ENCODE measurements around the gene ZNF549. TPM values are rescaled to one million over a fixed set of nuclear protein-coding genes. Genes with fewer than 3 reads are reported as not detected.
"Not testable (repeated sequence)": the region's sequence is repeated elsewhere in the genome, so short reads cannot be mapped to it uniquely, and the experiment has no call there.

ZNF549 gene
- total RNA-seq (1 to 10 TPM; 2.5 to 5.2 (median 3.7) TPM), polyA plus RNA-seq (1 to 10 TPM; 2.6 to 3.3 TPM)
- long read RNA-seq, donor 1, full-length matches to known transcripts = 4 of 6 reads
- long read RNA-seq, donor 1, partial matches to known transcripts = 0 of 6 reads
- long read RNA-seq, donor 1, other reads (novel, unspliced or antisense) = 2 of 6 reads
- long read RNA-seq, donor 2, full-length matches to known transcripts = 11 of 17 reads
- long read RNA-seq, donor 2, partial matches to known transcripts = 0 of 17 reads
- long read RNA-seq, donor 2, other reads (novel, unspliced or antisense) = 6 of 17 reads
- long read RNA-seq, donor 3, full-length matches to known transcripts = 2 of 4 reads
- long read RNA-seq, donor 3, partial matches to known transcripts = 0 of 4 reads
- long read RNA-seq, donor 3, other reads (novel, unspliced or antisense) = 2 of 4 reads

DNA sequence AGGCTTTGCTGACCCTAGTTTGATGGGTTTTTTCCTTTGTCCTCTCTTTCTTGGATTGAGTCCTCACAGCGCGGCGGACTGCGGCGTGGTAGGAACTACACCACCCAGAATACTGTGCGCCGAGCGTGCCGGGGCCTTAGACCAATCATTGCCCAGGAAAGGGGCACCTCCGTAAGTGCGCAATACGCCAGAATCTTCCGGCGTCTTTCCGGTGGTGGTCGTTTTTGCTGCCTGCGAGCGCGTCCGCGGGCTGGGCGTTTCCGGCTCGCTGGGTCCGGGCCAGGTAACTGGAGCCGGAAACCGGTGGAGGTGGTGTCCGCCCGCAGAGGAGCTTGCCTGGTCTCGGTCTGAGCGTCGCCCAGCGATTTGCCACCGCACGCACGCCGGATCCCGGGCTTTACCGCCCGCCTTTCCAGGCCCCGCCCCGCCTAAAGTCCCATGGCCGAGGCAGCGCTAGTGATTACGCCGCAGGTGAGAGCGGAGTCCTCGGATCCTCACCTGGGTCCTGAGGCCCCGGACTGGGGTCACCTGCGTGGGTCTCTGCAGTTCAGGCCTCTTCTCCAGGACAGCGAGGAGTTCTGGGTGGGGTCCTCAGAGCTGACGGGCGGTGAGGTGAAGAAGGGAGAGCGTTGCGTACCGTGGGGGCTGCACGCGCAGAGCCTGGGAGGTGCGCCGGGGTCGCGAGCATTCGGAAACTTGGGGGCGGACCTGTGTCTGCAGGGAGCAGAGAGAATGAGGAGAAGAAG, at the start of gene ZNF549:
Gene ZNF549, plus strand, starts transcription at position 221 of the 746 bp plus-strand sequence. Its CDS starts 218 bp downstream, at position 439.
- intact Hi-C loops (cut with DNase I) = loop anchor here in 2 of 10 donors (2.0 to 5.0 kb wide), 2 partner anchors 31 to 50 kb away; partner anchors contain the start of genes ZNF416 (in 1 of the 2) and ZNF550 (in 1 of the 2)
- H3K9me3 ChIP-seq = peaks cover 0 to 33% (median 9%) of the 10 kb centered on the region in 12 donors
- peaks cover 0 to 21% (median 13%) of the 10 kb centered on the region in 9 donors for H3K36me3 ChIP-seq
- TF ChIP-seq, protein P1, sequence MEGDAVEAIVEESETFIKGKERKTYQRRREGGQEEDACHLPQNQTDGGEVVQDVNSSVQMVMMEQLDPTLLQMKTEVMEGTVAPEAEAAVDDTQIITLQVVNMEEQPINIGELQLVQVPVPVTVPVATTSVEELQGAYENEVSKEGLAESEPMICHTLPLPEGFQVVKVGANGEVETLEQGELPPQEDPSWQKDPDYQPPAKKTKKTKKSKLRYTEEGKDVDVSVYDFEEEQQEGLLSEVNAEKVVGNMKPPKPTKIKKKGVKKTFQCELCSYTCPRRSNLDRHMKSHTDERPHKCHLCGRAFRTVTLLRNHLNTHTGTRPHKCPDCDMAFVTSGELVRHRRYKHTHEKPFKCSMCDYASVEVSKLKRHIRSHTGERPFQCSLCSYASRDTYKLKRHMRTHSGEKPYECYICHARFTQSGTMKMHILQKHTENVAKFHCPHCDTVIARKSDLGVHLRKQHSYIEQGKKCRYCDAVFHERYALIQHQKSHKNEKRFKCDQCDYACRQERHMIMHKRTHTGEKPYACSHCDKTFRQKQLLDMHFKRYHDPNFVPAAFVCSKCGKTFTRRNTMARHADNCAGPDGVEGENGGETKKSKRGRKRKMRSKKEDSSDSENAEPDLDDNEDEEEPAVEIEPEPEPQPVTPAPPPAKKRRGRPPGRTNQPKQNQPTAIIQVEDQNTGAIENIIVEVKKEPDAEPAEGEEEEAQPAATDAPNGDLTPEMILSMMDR (IDR thresholded peaks at IDR 0.05) = no peak
- TF ChIP-seq POLR2A (IDR thresholded peaks at IDR 0.05) = peak in 1 of 2 donors; percentile 46
- ATAC-seq (peak; percentile 100), DNase-seq (peak; percentile 89 to 93 (median 91))
- peaks cover 0 to 16% (median 13%) of the 10 kb centered on the region in 12 donors for H3K4me1 ChIP-seq
- WGBS, 4 donors = 0 to 2% (median 1%) methylated on average over 52 to 64 of the region's 64 CpGs
- H3K27me3 ChIP-seq = no peaks in the 10 kb centered on the region
- H3K27ac ChIP-seq = peak within 1 kb of the TSS; percentile 59 to 91 (median 84)
- peak within 1 kb of the TSS; percentile 69 to 98 (median 84) for H3K4me3 ChIP-seq

DNA sequence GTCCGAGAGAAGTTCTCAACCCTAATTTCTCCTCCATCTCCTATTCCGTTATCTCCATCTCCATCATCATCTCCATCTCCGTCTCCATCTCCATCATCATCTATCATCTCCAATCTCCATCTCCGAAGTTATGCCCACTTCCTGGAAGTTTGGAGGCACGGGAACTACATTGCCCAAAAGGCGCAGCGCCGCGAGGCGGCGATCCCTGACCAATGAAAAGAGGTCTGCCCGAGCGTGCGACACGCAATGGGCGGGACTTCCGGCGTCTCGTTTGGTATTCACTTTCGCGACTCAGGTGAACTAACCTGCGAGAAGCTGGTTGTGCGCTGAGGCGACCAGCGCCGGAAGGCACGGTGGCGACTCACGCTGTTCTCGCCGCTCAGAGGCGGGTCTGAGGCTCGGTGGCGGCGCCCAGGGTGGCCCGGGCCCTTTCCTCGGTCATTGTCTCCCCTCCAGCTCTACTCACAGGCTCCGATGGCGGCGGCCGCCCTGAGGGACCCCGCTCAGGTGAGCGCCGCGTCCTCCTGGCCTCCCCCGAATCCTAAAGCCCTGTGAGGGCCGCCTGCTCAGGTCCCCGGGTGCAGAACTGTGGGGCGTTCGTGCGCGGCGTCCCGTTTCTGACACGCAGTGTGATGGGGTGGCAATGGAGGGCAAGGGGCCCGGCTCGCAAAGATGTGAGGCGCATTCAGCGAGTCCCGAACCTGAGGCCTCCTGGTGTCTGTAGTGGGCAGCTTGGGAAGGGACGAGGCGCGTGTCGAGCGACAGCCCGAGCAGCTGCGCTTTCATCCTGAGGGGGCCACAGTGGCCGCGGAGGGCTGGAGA, 39.5 kb upstream of the ZNF549 start, which contains the start of gene ZNF419:
Gene ZNF419, plus strand, starts transcription at position 274 of the 822 bp plus-strand sequence. Its CDS starts 201 bp downstream, at position 475.
- H3K27me3 ChIP-seq; H3K4me1 ChIP-seq; intact Hi-C loops (cut with DNase I): not testable (repeated sequence)
- peak within 1 kb of the TSS in 10 of 12 donors; percentile 54 to 86 (median 82) for H3K27ac ChIP-seq
- peak within 1 kb of the TSS; percentile 71 to 100 (median 92) for H3K4me3 ChIP-seq
- DNase-seq (peak; percentile 93 to 94 (median 93)), ATAC-seq (peak; percentile 90 to 99 (median 98))
- TF ChIP-seq, protein P1 (IDR thresholded peaks at IDR 0.05) = peak in 4 of 12 donors; percentile 13 to 38 (median 24)
- peak in 1 of 2 donors; percentile 52 for TF ChIP-seq POLR2A (IDR thresholded peaks at IDR 0.05)
- peaks cover 0 to 24% (median 16%) of the 10 kb centered on the region in 9 donors for H3K36me3 ChIP-seq
- 1 to 2% (median 1%) methylated on average over 24 to 59 of the region's 69 CpGs for WGBS, 4 donors
- H3K9me3 ChIP-seq = peaks cover 0 to 16% (median 0%) of the 10 kb centered on the region in 12 donors

DNA sequence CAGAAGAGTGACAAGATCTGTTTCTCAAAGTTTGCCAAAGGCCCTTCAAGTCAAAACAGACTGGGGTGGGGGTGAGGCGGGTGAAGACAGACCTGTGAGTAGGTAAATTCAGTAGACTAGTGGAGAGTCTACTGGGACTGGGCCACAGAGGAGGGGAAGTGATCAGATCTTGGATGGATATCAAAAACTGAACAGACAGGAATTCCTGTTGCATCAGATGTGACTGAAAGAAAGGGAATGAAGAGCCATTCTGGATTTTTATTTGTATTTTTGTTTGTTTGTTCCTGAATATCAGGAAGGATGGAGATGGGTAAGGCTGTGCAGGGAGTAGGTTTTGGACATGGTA, 38.9 kb upstream of the ZNF549 start:
- DNase-seq; H3K4me1 ChIP-seq; H3K27ac ChIP-seq; intact Hi-C loops (cut with DNase I); H3K27me3 ChIP-seq: not testable (repeated sequence)
- 14 to 17% methylated on average over 1 of the region's 1 CpG; no CpG with 5 or more reads in 2 of the 4 donors for WGBS, 4 donors
- Histone ChIP-seq H3K36me3 (peaks cover 0 to 30% (median 21%) of the 10 kb centered on the region in 9 donors), H3K4me3 (peak overlapping the region in 7 of 12 donors; percentile 6 to 100 (median 26)), H3K9me3 (peaks cover 0 to 22% (median 0%) of the 10 kb centered on the region in 12 donors)
- ATAC-seq = peak in 2 of 4 donors; percentile 21 to 29

DNA sequence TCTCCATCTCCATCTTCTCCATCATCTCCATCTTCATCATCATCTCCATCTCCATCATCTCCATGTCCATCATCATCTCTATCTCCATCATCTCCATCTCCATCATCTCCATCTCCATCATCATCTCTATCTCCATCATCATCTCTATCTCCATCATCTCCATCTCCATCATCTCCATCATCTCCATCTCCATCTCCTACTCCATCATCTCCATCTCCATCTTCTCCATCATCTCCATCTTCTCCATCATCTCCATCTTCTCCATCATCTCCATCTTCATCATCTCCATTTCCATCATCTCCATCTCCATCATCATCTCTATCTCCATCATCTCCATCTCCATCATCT, 27.9 kb upstream of the ZNF549 start:
- Histone ChIP-seq H3K36me3 (peaks cover 0 to 14% (median 7%) of the 10 kb centered on the region in 9 donors), H3K9me3 (peaks cover 0 to 63% (median 0%) of the 10 kb centered on the region in 12 donors), H3K4me1 (peaks cover 0 to 11% (median 7%) of the 10 kb centered on the region in 12 donors)
- intact Hi-C loops (cut with DNase I); H3K4me3 ChIP-seq; DNase-seq; H3K27me3 ChIP-seq; ATAC-seq; H3K27ac ChIP-seq: not testable (repeated sequence)

Data from heart left ventricle (tissue), 16 donors.